OCI-LY7 (cell line): ENCODE measurements around the gene LRCOL1. TPM values are rescaled to one million over a fixed set of nuclear protein-coding genes. Genes with fewer than 3 reads are reported as not detected.

Experiments used
- BruUV-seq: library from RNA; stranded (reverse); fragments of 400-500 nt; replicated peaks from 2 replicates; lab custom pipeline; 2021; lab: Mats Ljungman, UMichigan
- CTCF ChIA-PET: fragments of 300-600 bp; sonication (Branson Sonifier 250); formaldehyde crosslinking; loops from one replicate; lab custom pipeline; 2022; ENCODE audit warnings: antibody characterized with exemption; ENCODE audit not compliant: unreplicated experiment; lab: Charles Lee
- POLR2A ChIA-PET: fragments of 300-600 bp; sonication (Branson Sonifier 250); formaldehyde crosslinking; loops from one replicate; lab custom pipeline; 2022; ENCODE audit warnings: antibody characterized with exemption; lab: Charles Lee
- DNase-seq: peaks from one replicate; pipeline ENCODE4 v3.0.0-alpha.2; 2015; ENCODE audit warnings: low spot score
- H2AFZ ChIP-seq: fragments of 200-600 bp; sonication (generic), shearing (Covaris generic); 2 replicates; pipeline ENCODE4 v1.6.1; 2014; ENCODE audit warnings: mild to moderate bottlenecking, antibody characterized with exemption, low read length, moderate library complexity
- H3K27ac ChIP-seq: fragments of 200-600 bp; sonication (generic); 2 replicates; pipeline ENCODE4 v1.5.1; 2014; ENCODE audit warnings: mixed run types, low read depth, mild to moderate bottlenecking, moderate library complexity, low read length, inconsistent platforms; ENCODE audit not compliant: poor library complexity, severe bottlenecking
- H3K36me3 ChIP-seq: fragments of 200-600 bp; sonication (generic); 2 replicates; pipeline ENCODE4 v1.6.1; 2014; ENCODE audit warnings: mild to moderate bottlenecking, antibody characterized with exemption, low read length, moderate library complexity, mixed read lengths; ENCODE audit not compliant: insufficient read depth
- H3K4me1 ChIP-seq: fragments of 200-600 bp; sonication (generic); 2 replicates; pipeline ENCODE4 v1.5.1; 2014; ENCODE audit warnings: mild to moderate bottlenecking, low read length; ENCODE audit not compliant: insufficient read depth, poor library complexity, severe bottlenecking
- H3K4me2 ChIP-seq: fragments of 200-600 bp; sonication (generic); 2 replicates; pipeline ENCODE4 v1.6.1; 2014; ENCODE audit warnings: mild to moderate bottlenecking, low read length
- H3K4me3 ChIP-seq: fragments of 200-600 bp; sonication (generic); 2 replicates; pipeline ENCODE4 v1.5.1; 2014; ENCODE audit warnings: mild to moderate bottlenecking, low read depth, low read length; ENCODE audit not compliant: poor library complexity, severe bottlenecking
- H3K79me2 ChIP-seq: fragments of 200-600 bp; sonication (generic); 2 replicates; pipeline ENCODE4 v1.6.1; 2016; ENCODE audit warnings: low read depth, mild to moderate bottlenecking, low read length, moderate library complexity, mixed read lengths; ENCODE audit not compliant: insufficient read depth
- H3K9me2 ChIP-seq: fragments of 200-600 bp; sonication (generic); 2 replicates; pipeline ENCODE4 v1.6.1; 2016; ENCODE audit warnings: mild to moderate bottlenecking, low read length, mixed read lengths; ENCODE audit not compliant: insufficient read depth
- H3K9me3 ChIP-seq: fragments of 200-600 bp; sonication (generic); 2 replicates; pipeline ENCODE4 v1.6.1; 2014; ENCODE audit warnings: mild to moderate bottlenecking, mixed run types, low read length, mixed read lengths
- H4K20me1 ChIP-seq: fragments of 200-600 bp; sonication (generic); 2 replicates; pipeline ENCODE4 v1.6.1; 2014; ENCODE audit warnings: mild to moderate bottlenecking, antibody characterized with exemption, low read length, moderate library complexity, mixed read lengths; ENCODE audit not compliant: insufficient read depth
- EZH2phosphoT487 ChIP-seq: fragments of 200-600 bp; sonication (generic); IDR thresholded peaks from 2 replicates; pipeline ENCODE4 v1.6.1; 2018; ENCODE audit warnings: low read depth, borderline replicate concordance, mild to moderate bottlenecking, mixed run types, antibody characterized with exemption, low read length, moderate library complexity, mixed read lengths
- intact Hi-C: fragments of 100-400 bp; cut with micrococcal nuclease; formaldehyde crosslinking; loops from one replicate; pipeline ENCODE4 v1.10.0; 2022; ENCODE audit not compliant: unreplicated experiment
- total RNA-seq, 2 experiments: library from RNA; depleted of rRNA in 1 of 2; stranded (reverse); fragments of >200 nt in 1 of 2; shearing (Covaris generic) in 1 of 2; gene quantifications; 2 replicates each; pipeline ENCODE4 v1.2.3, GENCODE V29; 2014 to 2022
- TF ChIP-seq, protein P1 (sequence below): fragments of 200-600 bp; sonication (generic); conservative IDR thresholded peaks from 2 replicates; pipeline ENCODE4 v1.5.1; 2014; ENCODE audit warnings: mild to moderate bottlenecking, antibody characterized with exemption, low read length, moderate library complexity, mixed read lengths

LRCOL1 gene
- total RNA-seq, 2 experiments from 2014 or later: not detected

DNA sequence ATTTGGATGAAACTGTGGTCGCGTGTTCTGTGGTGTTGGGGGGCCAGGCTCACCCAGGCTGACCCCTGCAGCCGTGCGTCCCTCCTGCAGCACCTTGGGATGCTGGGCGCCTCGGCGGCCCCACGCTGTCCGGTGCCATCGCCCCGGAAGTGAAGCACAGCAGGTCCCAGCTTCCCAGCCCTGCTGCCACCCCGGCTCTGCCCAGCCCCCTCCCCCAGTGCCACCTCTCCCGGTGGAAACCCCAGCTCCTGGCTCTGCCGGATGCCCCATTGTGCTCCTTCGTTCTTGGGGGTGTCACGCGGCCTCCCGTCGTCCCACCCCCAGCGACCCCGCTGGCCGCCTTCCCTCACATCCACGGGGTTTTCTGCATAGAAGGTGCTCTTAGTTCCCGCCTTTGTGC is 25.2 kb downstream of the LRCOL1 start:
- no TSS peak for BruUV-seq
- no peak for DNase-seq
- CTCF ChIA-PET: no interaction called here
- intact Hi-C loops: no loop called here
- Histone ChIP-seq H3K27ac (no peak overlapping the region), H3K4me2 (no peak overlapping the region), H3K9me2 (no peaks in the 10 kb centered on the region), H4K20me1 (no peaks in the 10 kb centered on the region), H3K9me3 (no peaks in the 10 kb centered on the region), H2AFZ (no peak overlapping the region), H3K4me3 (no peak overlapping the region), H3K79me2 (no peaks in the 10 kb centered on the region), H3K4me1 (no peaks in the 10 kb centered on the region), H3K36me3 (no peaks in the 10 kb centered on the region)
- no peak for TF ChIP-seq EZH2phosphoT487
- POLR2A ChIA-PET: no interaction called here

DNA sequence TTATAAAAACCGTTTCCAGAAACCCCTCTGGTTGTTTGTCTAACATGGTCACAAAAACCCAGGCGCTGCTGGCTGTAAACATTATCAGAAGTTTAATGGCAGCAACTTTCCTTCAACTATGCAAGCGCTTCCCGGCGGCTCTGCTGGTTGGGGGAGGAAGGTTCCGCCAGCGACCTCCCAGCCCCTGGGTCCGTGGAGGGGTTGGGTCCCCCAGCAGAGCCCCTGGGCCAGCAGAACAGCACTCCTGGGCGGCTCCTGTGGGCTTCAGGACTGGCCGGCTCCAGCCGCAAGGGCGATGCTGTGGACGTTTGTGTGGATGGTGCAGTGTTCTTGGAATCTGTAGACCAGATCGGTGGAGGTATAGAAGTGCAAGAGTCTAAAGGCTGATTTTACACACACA is 26.0 kb downstream of the LRCOL1 start:
- ChIA-PET POLR2A (no interaction called here), CTCF (no interaction called here)
- no peaks in the 10 kb centered on the region for H3K4me1 ChIP-seq
- H4K20me1 ChIP-seq: no peaks in the 10 kb centered on the region
- intact Hi-C loops: no loop called here
- no peak overlapping the region for H3K4me2 ChIP-seq
- no TSS peak for BruUV-seq
- H3K4me3 ChIP-seq: no peak overlapping the region
- H2AFZ ChIP-seq: no peak overlapping the region
- H3K9me2 ChIP-seq: no peaks in the 10 kb centered on the region
- TF ChIP-seq, protein P1, sequence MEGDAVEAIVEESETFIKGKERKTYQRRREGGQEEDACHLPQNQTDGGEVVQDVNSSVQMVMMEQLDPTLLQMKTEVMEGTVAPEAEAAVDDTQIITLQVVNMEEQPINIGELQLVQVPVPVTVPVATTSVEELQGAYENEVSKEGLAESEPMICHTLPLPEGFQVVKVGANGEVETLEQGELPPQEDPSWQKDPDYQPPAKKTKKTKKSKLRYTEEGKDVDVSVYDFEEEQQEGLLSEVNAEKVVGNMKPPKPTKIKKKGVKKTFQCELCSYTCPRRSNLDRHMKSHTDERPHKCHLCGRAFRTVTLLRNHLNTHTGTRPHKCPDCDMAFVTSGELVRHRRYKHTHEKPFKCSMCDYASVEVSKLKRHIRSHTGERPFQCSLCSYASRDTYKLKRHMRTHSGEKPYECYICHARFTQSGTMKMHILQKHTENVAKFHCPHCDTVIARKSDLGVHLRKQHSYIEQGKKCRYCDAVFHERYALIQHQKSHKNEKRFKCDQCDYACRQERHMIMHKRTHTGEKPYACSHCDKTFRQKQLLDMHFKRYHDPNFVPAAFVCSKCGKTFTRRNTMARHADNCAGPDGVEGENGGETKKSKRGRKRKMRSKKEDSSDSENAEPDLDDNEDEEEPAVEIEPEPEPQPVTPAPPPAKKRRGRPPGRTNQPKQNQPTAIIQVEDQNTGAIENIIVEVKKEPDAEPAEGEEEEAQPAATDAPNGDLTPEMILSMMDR: no peak
- TF ChIP-seq EZH2phosphoT487: no peak
- DNase-seq: no peak
- H3K36me3 ChIP-seq: no peaks in the 10 kb centered on the region
- H3K79me2 ChIP-seq: no peaks in the 10 kb centered on the region
- H3K9me3 ChIP-seq: no peaks in the 10 kb centered on the region
- no peak overlapping the region for H3K27ac ChIP-seq

DNA sequence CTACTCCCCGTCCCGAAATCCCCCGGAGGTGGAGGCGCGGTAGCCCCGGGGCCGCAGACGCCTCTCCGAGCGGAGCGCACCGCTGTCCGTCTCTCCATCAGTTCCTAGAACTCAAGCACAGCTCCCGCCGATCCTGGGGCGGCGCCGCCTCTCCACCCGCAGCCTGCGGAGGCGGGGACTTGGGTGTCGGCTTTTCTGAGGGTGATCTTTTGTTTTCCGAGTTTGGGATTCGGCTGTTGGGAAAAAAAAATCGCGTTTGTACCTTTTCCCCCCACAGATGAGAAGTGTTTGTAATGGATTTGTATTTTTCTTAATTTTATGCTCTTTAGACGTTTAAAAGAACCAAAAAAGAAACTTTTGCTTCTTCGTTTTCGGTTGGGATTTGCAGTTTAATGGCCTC is 26.6 kb downstream of the LRCOL1 start:
- H2AFZ ChIP-seq: no peak overlapping the region
- no peaks in the 10 kb centered on the region for H3K9me2 ChIP-seq
- H3K9me3 ChIP-seq: no peaks in the 10 kb centered on the region
- POLR2A ChIA-PET: no interaction called here
- CTCF ChIA-PET: no interaction called here
- no peaks in the 10 kb centered on the region for H4K20me1 ChIP-seq
- H3K4me1 ChIP-seq: no peaks in the 10 kb centered on the region
- no peaks in the 10 kb centered on the region for H3K36me3 ChIP-seq
- intact Hi-C loops: no loop called here
- no peak overlapping the region for H3K4me3 ChIP-seq
- no peaks in the 10 kb centered on the region for H3K79me2 ChIP-seq
- BruUV-seq: TSS peak; percentile 84
- H3K4me2 ChIP-seq: no peak overlapping the region
- H3K27ac ChIP-seq: no peak overlapping the region
- DNase-seq: no peak
- TF ChIP-seq, protein P1: no peak
- no peak for TF ChIP-seq EZH2phosphoT487
